Right atrium auricular region (tissue), 2 donors: Measurements from ENCODE around the gene SLC19A1. TPM values are rescaled to one million over a fixed set of nuclear protein-coding genes. Genes with fewer than 3 reads are reported as not detected.

Experiments used
- DNase-seq: peaks from one replicate; pipeline ENCODE4 v3.0.0-alpha.2; 2019; ENCODE audit warnings: low spot score
- H3K27ac ChIP-seq, 2 donors: fragments of 200-600 bp; sonication (generic); 1 replicate in 1 of 2; 2 replicates in 1 of 2; pipeline ENCODE4 v1.5.1; 2016 to 2019
- H3K27me3 ChIP-seq, 2 donors: fragments of 200-600 bp; sonication (generic); one replicate each; pipeline versions ENCODE4 v1.5.1 to v1.6.0; 2017 to 2019
- H3K36me3 ChIP-seq: fragments of 200-600 bp; sonication (generic); one replicate; pipeline ENCODE4 v1.5.1; 2016
- H3K4me1 ChIP-seq, 2 donors: fragments of 200-600 bp; sonication (generic); one replicate each; pipeline versions ENCODE4 v1.5.1 to v1.6.0; 2017 to 2019
- H3K4me3 ChIP-seq, 2 donors: fragments of 200-600 bp; sonication (generic); 1 replicate in 1 of 2; 2 replicates in 1 of 2; pipeline ENCODE4 v1.5.1; 2017 to 2019; ENCODE audit warnings: mild to moderate bottlenecking in 1 of 2, moderate library complexity in 1 of 2
- H3K9me3 ChIP-seq, 2 donors: fragments of 200-600 bp; sonication (generic); one replicate each; pipeline ENCODE4 v1.5.1; 2019
- CTCF ChIP-seq, 2 donors: fragments of 200-600 bp; sonication (generic); IDR thresholded peaks; one replicate each; pipeline ENCODE4 v1.5.1; 2019; ENCODE audit warnings: antibody characterized with exemption in 2 of 2
- total RNA-seq, 2 donors: library from RNA; depleted of rRNA; stranded (reverse); fragments of >200 nt; gene quantifications; one replicate each; pipeline ENCODE4 v1.1.0, GENCODE V29; 2016

SLC19A1 gene
- total RNA-seq, 2 donors from 2014 or later, result 2.2 to 5.3 TPM

DNA sequence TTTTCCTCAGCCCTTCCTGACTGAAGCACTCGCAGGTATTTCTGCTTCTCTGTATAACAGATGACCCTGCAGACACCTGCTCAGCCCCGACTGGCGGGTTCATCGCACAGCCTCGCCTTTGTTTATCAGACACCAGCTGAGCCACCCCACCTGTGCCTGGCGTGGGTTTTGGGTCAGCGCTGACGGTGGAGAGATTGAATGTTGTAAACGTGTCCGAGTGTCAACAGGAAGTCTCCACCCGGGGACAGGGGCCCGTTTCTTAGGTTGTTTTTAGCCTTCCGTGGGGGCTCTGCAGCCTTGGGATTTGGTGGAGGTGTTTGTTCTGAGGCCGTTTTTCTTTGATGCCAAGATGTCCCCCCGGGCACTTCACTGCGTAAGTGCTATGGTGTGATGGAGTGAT, 77.1 kb downstream of the SLC19A1 start:
- Histone ChIP-seq H3K4me1 (peaks cover 0 to 18% of the 10 kb centered on the region in 2 donors), H3K36me3 (peaks cover 13% of the 10 kb centered on the region), H3K27ac (no peak overlapping the region), H3K9me3 (peaks cover 0 to 20% of the 10 kb centered on the region in 2 donors), H3K4me3 (no peak overlapping the region), H3K27me3 (no peaks in the 10 kb centered on the region)
- DNase-seq, result no peak
- no peak for TF ChIP-seq CTCF (IDR thresholded peaks at IDR 0.05)

DNA sequence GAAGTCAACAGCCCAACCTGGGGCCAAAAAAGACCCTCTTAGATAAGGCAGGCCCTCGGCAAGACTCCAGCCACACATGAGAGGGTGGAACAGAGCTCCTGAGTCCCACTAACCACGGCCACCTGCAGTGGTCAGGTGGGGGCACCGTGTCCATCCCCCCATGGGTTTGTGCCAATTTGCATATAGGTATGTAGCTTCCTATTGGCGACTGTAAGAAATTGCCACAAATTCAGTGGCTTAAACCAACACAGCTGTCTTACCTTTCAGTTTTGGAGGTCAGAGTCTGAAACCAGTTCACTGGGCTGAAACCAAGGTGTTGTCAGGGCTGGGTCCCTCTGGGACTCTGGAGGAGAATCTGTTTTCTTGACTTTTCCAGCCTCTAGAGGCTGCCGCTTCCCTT, 77.9 kb downstream of the SLC19A1 start:
- Histone ChIP-seq H3K4me1 (peaks cover 0 to 11% of the 10 kb centered on the region in 2 donors), H3K4me3 (no peak overlapping the region), H3K36me3 (peaks cover 12% of the 10 kb centered on the region), H3K9me3 (peaks cover 0 to 20% of the 10 kb centered on the region in 2 donors), H3K27ac (no peak overlapping the region), H3K27me3 (no peaks in the 10 kb centered on the region)
- no peak for TF ChIP-seq CTCF (IDR thresholded peaks at IDR 0.05)
- DNase-seq, result no peak

GRCh38 chr21:45463871-45464270, 78.4 kb downstream of the SLC19A1 start:
- peaks cover 0 to 20% of the 10 kb centered on the region in 2 donors for H3K9me3 ChIP-seq
- DNase-seq, result no peak
- H3K4me3 ChIP-seq, result no peak overlapping the region
- H3K27ac ChIP-seq, result no peak overlapping the region
- no peaks in the 10 kb centered on the region for H3K27me3 ChIP-seq
- peaks cover 8% of the 10 kb centered on the region for H3K36me3 ChIP-seq
- H3K4me1 ChIP-seq, result peaks cover 0 to 7% of the 10 kb centered on the region in 2 donors
- no peak for TF ChIP-seq CTCF (IDR thresholded peaks at IDR 0.05)

DNA sequence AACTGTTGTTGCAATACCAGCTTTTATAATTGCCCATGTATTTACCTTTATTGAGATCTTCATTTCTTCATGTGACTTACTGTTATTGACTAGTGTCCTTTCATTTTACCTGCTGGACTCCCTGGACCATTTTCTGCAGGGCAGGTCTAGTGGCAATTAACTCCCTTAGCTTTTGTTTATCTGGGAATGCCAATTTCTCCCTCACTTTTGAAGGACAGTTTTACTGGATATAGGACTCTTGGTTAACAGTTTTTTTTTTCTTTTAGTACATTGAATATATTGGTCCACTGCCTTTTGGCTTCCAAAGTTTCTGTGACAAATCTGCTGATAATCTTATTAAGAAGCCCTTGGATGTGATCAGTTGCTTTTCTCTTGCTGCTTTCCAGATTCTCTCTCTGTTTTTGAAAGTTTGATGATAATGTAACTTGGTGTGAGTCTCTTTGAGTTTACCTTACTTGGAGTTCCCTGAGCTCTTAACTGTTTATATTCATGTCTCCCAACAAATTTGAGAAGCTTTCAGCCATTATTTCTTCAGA, 80.4 kb downstream of the SLC19A1 start:
- H3K36me3 ChIP-seq, result no peaks in the 10 kb centered on the region
- H3K27me3 ChIP-seq, result no peaks in the 10 kb centered on the region
- H3K27ac ChIP-seq, result no peak overlapping the region
- peaks cover 0 to 21% of the 10 kb centered on the region in 2 donors for H3K4me1 ChIP-seq
- peaks cover 0 to 20% of the 10 kb centered on the region in 2 donors for H3K9me3 ChIP-seq
- H3K4me3 ChIP-seq, result no peak overlapping the region
- no peak for DNase-seq
- TF ChIP-seq CTCF (IDR thresholded peaks at IDR 0.05), result no peak

DNA sequence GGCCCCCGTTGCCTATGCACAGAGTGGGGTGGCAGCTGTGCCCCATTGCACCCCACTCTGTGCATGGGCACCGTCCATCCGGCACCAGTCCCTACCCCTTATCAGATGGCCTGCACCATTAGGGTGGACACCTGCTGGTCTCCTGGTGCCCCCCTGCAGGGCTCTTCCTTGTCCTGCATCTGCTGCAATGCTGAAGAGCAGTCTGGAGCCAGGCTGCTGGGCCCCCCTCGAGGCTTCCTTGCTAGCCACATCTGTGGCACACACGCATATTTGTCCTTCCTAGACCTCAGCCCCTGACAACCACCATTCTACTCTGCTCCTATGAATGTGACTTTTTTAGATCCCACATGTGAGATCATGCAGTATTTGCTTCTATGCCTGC, 80.9 kb downstream of the SLC19A1 start:
- Histone ChIP-seq H3K27me3 (no peaks in the 10 kb centered on the region), H3K4me1 (peaks cover 0 to 26% of the 10 kb centered on the region in 2 donors), H3K4me3 (no peak overlapping the region), H3K27ac (no peak overlapping the region), H3K36me3 (no peaks in the 10 kb centered on the region), H3K9me3 (peaks cover 0 to 20% of the 10 kb centered on the region in 2 donors)
- no peak for DNase-seq
- TF ChIP-seq CTCF (IDR thresholded peaks at IDR 0.05), result no peak
